CD14-positive monocyte (primary cell): ENCODE results near the gene RELL2. TPM values are rescaled to one million over a fixed set of nuclear protein-coding genes. Genes with fewer than 3 reads are reported as not detected.

Experiments used
- DNase-seq, 3 donors: peaks; one replicate each; pipeline ENCODE4 v3.0.0-alpha.2; 2011 to 2022
- H2AFZ ChIP-seq: 2 replicates; pipeline ENCODE4 v1.6.0; 2012; ENCODE audit warnings: mild to moderate bottlenecking, low read depth, low read length, inconsistent platforms; ENCODE audit not compliant: insufficient read depth, poor library complexity, severe bottlenecking
- H3K27ac ChIP-seq, 2 donors: 1 replicate in 1 of 2; 2 replicates in 1 of 2; pipeline ENCODE4 v1.5.1; 2012 to 2013; ENCODE audit warnings: low read length in 2 of 2, control low read depth in 1 of 2, inconsistent platforms in 1 of 2, low read depth in 1 of 2, mild to moderate bottlenecking in 1 of 2
- H3K27me3 ChIP-seq, 2 donors: one replicate each; pipeline versions ENCODE4 v1.6.0 to v1.6.1; 2011 to 2013; ENCODE audit warnings: low read length in 2 of 2; ENCODE audit not compliant: control insufficient read depth in 2 of 2, insufficient read depth in 2 of 2
- H3K36me3 ChIP-seq, 2 donors: replicated peaks in 1 of 2; 1 replicate in 1 of 2; 2 replicates in 1 of 2; pipeline versions ENCODE4 v1.5.1 to v1.6.1; 2012 to 2013; ENCODE audit warnings: low read length in 2 of 2, control low read depth in 1 of 2, inconsistent platforms in 1 of 2, mild to moderate bottlenecking in 1 of 2; ENCODE audit not compliant: insufficient read depth in 2 of 2, control insufficient read depth in 1 of 2
- H3K4me1 ChIP-seq, 2 donors: 1 replicate in 1 of 2; 2 replicates in 1 of 2; pipeline versions ENCODE4 v1.5.1 to v1.6.1; 2012 to 2013; ENCODE audit warnings: low read length in 2 of 2, control low read depth in 1 of 2, inconsistent platforms in 1 of 2, mild to moderate bottlenecking in 1 of 2, moderate library complexity in 1 of 2; ENCODE audit not compliant: insufficient read depth in 2 of 2, control insufficient read depth in 1 of 2
- H3K4me2 ChIP-seq: replicated peaks from 2 replicates; pipeline ENCODE3; 2012; ENCODE audit warnings: low read length, moderate library complexity, mild to moderate bottlenecking; ENCODE audit not compliant: poor library complexity, severe bottlenecking; ENCODE audit errors: extremely low read depth
- H3K4me3 ChIP-seq, 3 experiments: fragments of 200-600 bp in 1 of 3; sonication (generic) in 1 of 3; replicated peaks in 1 of 3; 1 replicate in 2 of 3; 2 replicates in 1 of 3; pipeline ENCODE4 v1.5.1; 2011 to 2013; ENCODE audit warnings: low read length in 3 of 3, mild to moderate bottlenecking in 3 of 3, control low read depth in 2 of 3, low read depth in 2 of 3, inconsistent platforms in 1 of 3, moderate library complexity in 1 of 3
- H3K79me2 ChIP-seq: 2 replicates; pipeline ENCODE4 v1.6.0; 2012; ENCODE audit warnings: mild to moderate bottlenecking, control low read depth, inconsistent platforms, low read length, moderate library complexity; ENCODE audit not compliant: insufficient read depth
- H3K9ac ChIP-seq: 2 replicates; pipeline ENCODE4 v1.6.0; 2017; ENCODE audit warnings: low read length, mild to moderate bottlenecking; ENCODE audit not compliant: insufficient read depth, poor library complexity, severe bottlenecking
- H3K9me3 ChIP-seq, 2 donors: replicated peaks in 1 of 2; 1 replicate in 1 of 2; 2 replicates in 1 of 2; pipeline versions ENCODE4 v1.5.1 to v1.6.1; 2012 to 2013; ENCODE audit warnings: low read length in 2 of 2, control low read depth in 1 of 2; ENCODE audit not compliant: control insufficient read depth in 1 of 2, insufficient read depth in 1 of 2
- H4K20me1 ChIP-seq: 2 replicates; pipeline ENCODE4 v1.6.0; 2012; ENCODE audit warnings: mild to moderate bottlenecking, low read length, control low read depth, moderate library complexity; ENCODE audit not compliant: insufficient read depth
- H3K27ac Mint-ChIP-seq, 7 donors: one replicate each; pipeline ENCODE4 v1.8.0; 2020; ENCODE audit warnings: mild to moderate bottlenecking in 7 of 7, mixed read lengths in 7 of 7, moderate library complexity in 6 of 7, inconsistent platforms in 2 of 7
- H3K27me3 Mint-ChIP-seq, 3 donors: one replicate each; pipeline ENCODE4 v1.8.0; 2021 to 2022; ENCODE audit warnings: low read depth in 3 of 3, mild to moderate bottlenecking in 3 of 3, mixed read lengths in 3 of 3, moderate library complexity in 3 of 3, inconsistent platforms in 1 of 3
- H3K36me3 Mint-ChIP-seq, 2 donors: one replicate each; pipeline ENCODE4 v1.8.0; 2020; ENCODE audit warnings: mixed read lengths in 2 of 2, inconsistent platforms in 1 of 2, mild to moderate bottlenecking in 1 of 2
- H3K4me1 Mint-ChIP-seq: one replicate; pipeline ENCODE4 v1.8.0; 2020; ENCODE audit warnings: mild to moderate bottlenecking, mixed read lengths
- H3K4me3 Mint-ChIP-seq, 2 donors: one replicate each; pipeline ENCODE4 v1.8.0; 2020; ENCODE audit warnings: mild to moderate bottlenecking in 2 of 2, mixed read lengths in 2 of 2, moderate library complexity in 1 of 2
- H3K9me3 Mint-ChIP-seq, 7 donors: one replicate each; pipeline ENCODE4 v1.8.0; 2020 to 2022; ENCODE audit warnings: mixed read lengths in 7 of 7, mild to moderate bottlenecking in 6 of 7, moderate library complexity in 6 of 7, inconsistent platforms in 2 of 7
- WGBS: methylation state at CpG from one replicate; pipeline ENCODE4 v1.1.5; 2013; ENCODE audit warnings: missing lambda C conversion rate; ENCODE audit not compliant: insufficient coverage; 5-methylcytosine and 5-hydroxymethylcytosine counted together
- intact Hi-C, 2 donors: fragments of 100-400 bp; cut with micrococcal nuclease; formaldehyde crosslinking; loops; one replicate each; pipeline versions ENCODE4 v1.15.0 to v1.15.1; 2023
- polyA plus RNA-seq, 3 donors: library from polyadenylated mRNA; depleted of rRNA in 1 of 3; unstranded in 2 of 3; stranded (reverse) in 1 of 3; fragments of 300-500 nt in 2 of 3; fragments of >200 nt in 1 of 3; fragmentation: Illumina TruSeq in 2 of 3; gene quantifications; 1 replicate in 2 of 3; 2 replicates in 1 of 3; pipeline ENCODE4 v1.2.3, GENCODE V29; 2012 to 2021
- TF ChIP-seq, protein P1 (sequence below): fragments of 200-600 bp; IDR thresholded peaks from one replicate; pipeline ENCODE4 v1.8.0; 2022; ENCODE audit warnings: antibody characterized with exemption, mild to moderate bottlenecking

RELL2 gene
- polyA plus RNA-seq, 3 donors, result 1.0 to 17.3 (median 1.3) TPM

DNA sequence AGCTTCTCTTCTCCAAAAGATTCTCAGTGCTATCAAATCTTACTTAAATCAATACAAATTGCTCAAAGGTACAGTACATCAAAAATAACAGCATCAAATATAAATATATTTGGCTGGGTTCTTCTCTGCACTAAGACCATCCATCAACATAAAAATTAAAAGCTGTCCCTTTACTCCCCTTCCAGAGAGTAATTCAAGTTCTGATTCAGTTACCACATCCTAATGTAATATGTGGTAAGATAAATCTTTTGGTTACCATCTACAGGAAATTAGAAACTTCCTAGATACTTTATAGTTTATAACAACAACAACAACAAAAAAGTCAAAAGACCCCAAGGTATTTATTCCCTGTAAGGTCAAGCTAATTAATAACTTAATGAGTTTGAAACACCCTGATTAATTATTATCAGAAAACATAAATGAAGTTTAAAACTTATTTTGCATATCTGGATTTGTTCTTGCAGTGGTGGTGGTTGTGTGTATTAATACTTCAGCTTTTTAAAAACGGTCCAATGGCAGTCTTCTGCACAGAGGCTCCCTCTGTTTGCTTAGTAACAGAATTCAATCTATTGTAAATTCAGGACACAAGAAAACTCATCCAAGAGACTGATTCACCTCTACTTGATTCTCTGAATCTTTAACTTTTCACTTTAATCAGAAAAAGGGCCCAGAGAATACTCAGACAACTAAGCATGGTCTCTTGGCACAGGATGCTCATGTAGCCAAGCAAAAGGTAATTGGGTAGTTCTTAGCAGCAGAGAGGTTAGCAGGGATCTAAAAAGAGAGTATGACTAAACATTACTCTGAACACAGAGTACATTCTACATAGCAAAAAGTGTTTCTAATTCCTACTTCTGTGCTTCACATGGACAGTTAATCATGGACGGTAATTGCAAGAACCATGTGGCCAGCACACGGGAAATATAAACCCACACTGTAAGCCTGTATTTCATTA is 38.1 kb upstream of the RELL2 start:
- peaks cover 64% of the 10 kb centered on the region for H3K4me1 Mint-ChIP-seq
- intact Hi-C loops, result no loop called here

DNA sequence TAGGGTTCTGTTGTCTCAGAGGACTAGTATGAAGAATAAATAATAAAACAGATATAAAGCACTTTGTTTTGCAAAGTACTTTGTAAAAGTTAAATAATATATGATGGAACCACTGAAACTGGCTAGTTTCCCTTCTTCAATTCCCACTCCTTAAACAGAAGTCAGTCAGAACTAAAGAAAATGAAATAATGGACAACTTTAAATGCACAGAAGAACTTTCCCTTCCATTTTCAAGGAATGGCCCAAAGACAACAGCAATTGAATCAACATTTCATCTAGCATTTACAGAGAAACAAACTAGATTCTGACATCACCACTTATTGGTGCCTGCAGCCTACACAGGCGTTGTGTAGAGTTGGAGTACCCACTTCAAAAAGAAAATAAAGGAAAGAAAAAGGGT is 34.2 kb upstream of the RELL2 start:
- Histone ChIP-seq H3K9ac (no peak overlapping the region), H3K4me2 (peak overlapping the region; percentile 35), H4K20me1 (peaks cover 10% of the 10 kb centered on the region), H3K9me3 (peaks cover 0 to 3% of the 10 kb centered on the region in 2 donors), H3K36me3 (no peaks in the 10 kb centered on the region), H3K79me2 (peaks cover 94% of the 10 kb centered on the region), H3K4me1 (peaks cover 84 to 98% of the 10 kb centered on the region in 2 donors), H3K27me3 (no peaks in the 10 kb centered on the region), H3K4me3 (peak overlapping the region in 1 of 3 experiments; percentile 33), H3K27ac (peak overlapping the region; percentile 93 to 97), H2AFZ (no peak overlapping the region)
- TF ChIP-seq, protein P1, sequence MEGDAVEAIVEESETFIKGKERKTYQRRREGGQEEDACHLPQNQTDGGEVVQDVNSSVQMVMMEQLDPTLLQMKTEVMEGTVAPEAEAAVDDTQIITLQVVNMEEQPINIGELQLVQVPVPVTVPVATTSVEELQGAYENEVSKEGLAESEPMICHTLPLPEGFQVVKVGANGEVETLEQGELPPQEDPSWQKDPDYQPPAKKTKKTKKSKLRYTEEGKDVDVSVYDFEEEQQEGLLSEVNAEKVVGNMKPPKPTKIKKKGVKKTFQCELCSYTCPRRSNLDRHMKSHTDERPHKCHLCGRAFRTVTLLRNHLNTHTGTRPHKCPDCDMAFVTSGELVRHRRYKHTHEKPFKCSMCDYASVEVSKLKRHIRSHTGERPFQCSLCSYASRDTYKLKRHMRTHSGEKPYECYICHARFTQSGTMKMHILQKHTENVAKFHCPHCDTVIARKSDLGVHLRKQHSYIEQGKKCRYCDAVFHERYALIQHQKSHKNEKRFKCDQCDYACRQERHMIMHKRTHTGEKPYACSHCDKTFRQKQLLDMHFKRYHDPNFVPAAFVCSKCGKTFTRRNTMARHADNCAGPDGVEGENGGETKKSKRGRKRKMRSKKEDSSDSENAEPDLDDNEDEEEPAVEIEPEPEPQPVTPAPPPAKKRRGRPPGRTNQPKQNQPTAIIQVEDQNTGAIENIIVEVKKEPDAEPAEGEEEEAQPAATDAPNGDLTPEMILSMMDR, result no peak
- no peak for DNase-seq
- Mint-ChIP-seq H3K9me3 (peaks cover under 1 to 4% (median 3%) of the 10 kb centered on the region in 7 donors), H3K27ac (peak overlapping the region; percentile 99 to 100 (median 100)), H3K36me3 (peaks cover 14 to 24% of the 10 kb centered on the region in 2 donors), H3K27me3 (no peaks in the 10 kb centered on the region), H3K4me1 (peaks cover 88% of the 10 kb centered on the region), H3K4me3 (no peak overlapping the region)
- intact Hi-C loops, result no loop called here
- WGBS, result no CpG with 5 or more reads among the region's 1 CpG

More for the DNA sequence above, 38.1 kb upstream of the RELL2 start:
- H3K27ac Mint-ChIP-seq, result peak overlapping the region; percentile 65 to 94 (median 88)
- no CpG with 5 or more reads among the region's 3 CpGs for WGBS
- Histone ChIP-seq H3K4me1 (peaks cover 59 to 71% of the 10 kb centered on the region in 2 donors), H3K9ac (no peak overlapping the region), H4K20me1 (peaks cover 29% of the 10 kb centered on the region), H3K4me3 (peak overlapping the region in 1 of 3 experiments; percentile 15), H3K9me3 (peaks cover 0 to 6% of the 10 kb centered on the region in 2 donors), H3K4me2 (peak overlapping the region; percentile 26), H3K79me2 (peaks cover 100% of the 10 kb centered on the region), H3K27me3 (no peaks in the 10 kb centered on the region), H3K36me3 (peaks cover 2 to 17% of the 10 kb centered on the region in 2 donors), H2AFZ (no peak overlapping the region), H3K27ac (peak overlapping the region; percentile 12 to 73)
- H3K27me3 Mint-ChIP-seq, result no peaks in the 10 kb centered on the region
- DNase-seq, result peak in 1 of 3 donors; percentile 32
- TF ChIP-seq, protein P1, result no peak
- no peak overlapping the region for H3K4me3 Mint-ChIP-seq
- H3K36me3 Mint-ChIP-seq, result peaks cover 35 to 41% of the 10 kb centered on the region in 2 donors
- H3K9me3 Mint-ChIP-seq, result peaks cover 9 to 14% (median 10%) of the 10 kb centered on the region in 7 donors
